MM.1S (cell line): ENCODE data around the gene C1QTNF3.

Experiments
- DNase-seq: peaks from one replicate; pipeline ENCODE4 v3.0.0-alpha.2; 2015
- H2AFZ ChIP-seq: fragments of 300-600 bp; sonication (generic); 2 replicates; pipeline ENCODE4 v1.6.0; 2016; ENCODE audit warnings: antibody characterized with exemption, low read length
- H3F3A ChIP-seq: fragments of 300-600 bp; sonication (generic); 2 replicates; pipeline ENCODE4 v1.6.1; 2016; ENCODE audit warnings: mild to moderate bottlenecking, antibody characterized with exemption, low read length, moderate library complexity, mixed read lengths; ENCODE audit not compliant: insufficient read depth
- H3K27ac ChIP-seq: fragments of 300-600 bp; sonication (generic); 2 replicates; pipeline ENCODE4 v1.5.1; 2016; ENCODE audit warnings: mild to moderate bottlenecking, low read length
- H3K27me3 ChIP-seq: fragments of 300-600 bp; sonication (generic); replicated peaks from 2 replicates; pipeline ENCODE4 v1.6.0; 2016; ENCODE audit warnings: low read length; ENCODE audit not compliant: insufficient read depth
- H3K36me3 ChIP-seq: fragments of 300-600 bp; sonication (generic); replicated peaks from 2 replicates; pipeline ENCODE4 v1.6.1; 2016; ENCODE audit warnings: mild to moderate bottlenecking, low read length, mixed read lengths; ENCODE audit not compliant: insufficient read depth
- H3K4me1 ChIP-seq: fragments of 300-600 bp; sonication (generic); 2 replicates; pipeline ENCODE4 v1.6.1; 2016; ENCODE audit warnings: low read length, mixed read lengths
- H3K4me2 ChIP-seq: fragments of 300-600 bp; sonication (generic); 2 replicates; pipeline ENCODE4 v1.6.0; 2016; ENCODE audit warnings: low read depth, low read length
- H3K4me3 ChIP-seq: fragments of 300-600 bp; sonication (generic); 2 replicates; pipeline ENCODE4 v1.5.1; 2016; ENCODE audit warnings: low read length, mixed read lengths
- H3K79me2 ChIP-seq: fragments of 300-600 bp; sonication (generic); 2 replicates; pipeline ENCODE4 v1.6.1; 2016; ENCODE audit warnings: mixed run types, low read length, mixed read lengths
- H3K9ac ChIP-seq: fragments of 300-600 bp; sonication (generic); 2 replicates; pipeline ENCODE4 v1.6.1; 2016; ENCODE audit warnings: low read length, mixed read lengths
- H3K9me2 ChIP-seq: fragments of 300-600 bp; sonication (generic); replicated peaks from 2 replicates; pipeline ENCODE4 v1.6.1; 2016; ENCODE audit warnings: mild to moderate bottlenecking, low read length, mixed read lengths; ENCODE audit not compliant: insufficient read depth
- H3K9me3 ChIP-seq: fragments of 300-600 bp; sonication (generic); replicated peaks from 2 replicates; pipeline ENCODE4 v1.6.1; 2016; ENCODE audit warnings: mild to moderate bottlenecking, low read length, mixed read lengths; ENCODE audit not compliant: insufficient read depth
- H4K20me1 ChIP-seq: fragments of 300-600 bp; sonication (generic); 2 replicates; pipeline ENCODE4 v1.6.1; 2016; ENCODE audit warnings: mild to moderate bottlenecking, low read length, moderate library complexity, mixed read lengths; ENCODE audit not compliant: insufficient read depth
- EZH2 ChIP-seq: fragments of 300-600 bp; sonication (generic); optimal IDR thresholded peaks from 2 replicates; pipeline ENCODE3; 2017; ENCODE audit warnings: low read depth, mild to moderate bottlenecking, antibody characterized with exemption, low read length, mixed read lengths
- EZH2phosphoT487 ChIP-seq: fragments of 300-600 bp; sonication (generic); IDR thresholded peaks from 2 replicates; pipeline ENCODE4 v1.6.1; 2018; ENCODE audit warnings: antibody characterized with exemption, low read length
- TF ChIP-seq, protein P1 (sequence below): fragments of 300-600 bp; sonication (generic); IDR thresholded peaks from 2 replicates; pipeline ENCODE4 v1.5.1; 2016; ENCODE audit warnings: antibody characterized with exemption, low read length, mixed read lengths

Gene C1QTNF3

DNA sequence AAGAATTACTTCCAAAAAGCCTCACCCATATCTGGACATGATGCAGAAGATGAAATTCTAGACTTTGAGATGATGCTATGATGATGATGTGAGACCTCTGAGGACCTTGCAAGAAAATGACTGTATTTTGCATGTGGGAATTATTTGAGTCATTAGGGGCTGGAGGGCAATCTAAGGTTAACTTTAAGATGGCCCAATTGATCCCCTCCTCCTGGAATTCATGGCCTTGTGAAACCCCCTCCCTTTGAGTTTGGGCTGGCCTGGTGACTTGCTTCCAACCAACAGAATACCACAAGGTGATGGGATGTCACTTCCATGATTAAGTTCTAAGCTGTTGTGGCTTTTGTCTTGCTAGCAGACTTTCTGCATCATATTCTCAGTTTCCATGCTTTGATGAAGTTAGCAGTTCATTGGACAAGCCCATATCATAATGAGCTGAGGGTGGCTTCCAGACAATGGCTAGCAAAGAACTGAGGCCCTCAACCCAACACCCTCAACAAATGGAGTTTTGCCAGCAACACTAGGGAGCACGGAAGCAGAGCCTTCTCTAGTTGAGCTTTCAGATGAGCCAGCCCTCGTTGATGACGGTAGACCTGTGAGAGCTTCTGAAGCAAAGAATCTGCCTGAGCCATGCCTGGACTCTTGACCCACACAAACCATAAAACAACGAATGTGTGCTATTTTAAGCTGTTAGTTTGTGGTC lies 27.7 kb downstream of the C1QTNF3 start:
- Histone ChIP-seq H3F3A (no peaks in the 10 kb centered on the region), H3K36me3 (no peaks in the 10 kb centered on the region), H4K20me1 (no peaks in the 10 kb centered on the region), H3K4me3 (no peak overlapping the region), H3K79me2 (no peaks in the 10 kb centered on the region), H3K27ac (no peak overlapping the region), H3K9me3 (no peaks in the 10 kb centered on the region), H2AFZ (no peak overlapping the region), H3K9me2 (no peaks in the 10 kb centered on the region), H3K4me2 (no peak overlapping the region), H3K4me1 (no peaks in the 10 kb centered on the region), H3K9ac (no peak overlapping the region), H3K27me3 (no peaks in the 10 kb centered on the region)
- TF ChIP-seq EZH2phosphoT487 (no peak), EZH2 (no peak)
- TF ChIP-seq, protein P1, sequence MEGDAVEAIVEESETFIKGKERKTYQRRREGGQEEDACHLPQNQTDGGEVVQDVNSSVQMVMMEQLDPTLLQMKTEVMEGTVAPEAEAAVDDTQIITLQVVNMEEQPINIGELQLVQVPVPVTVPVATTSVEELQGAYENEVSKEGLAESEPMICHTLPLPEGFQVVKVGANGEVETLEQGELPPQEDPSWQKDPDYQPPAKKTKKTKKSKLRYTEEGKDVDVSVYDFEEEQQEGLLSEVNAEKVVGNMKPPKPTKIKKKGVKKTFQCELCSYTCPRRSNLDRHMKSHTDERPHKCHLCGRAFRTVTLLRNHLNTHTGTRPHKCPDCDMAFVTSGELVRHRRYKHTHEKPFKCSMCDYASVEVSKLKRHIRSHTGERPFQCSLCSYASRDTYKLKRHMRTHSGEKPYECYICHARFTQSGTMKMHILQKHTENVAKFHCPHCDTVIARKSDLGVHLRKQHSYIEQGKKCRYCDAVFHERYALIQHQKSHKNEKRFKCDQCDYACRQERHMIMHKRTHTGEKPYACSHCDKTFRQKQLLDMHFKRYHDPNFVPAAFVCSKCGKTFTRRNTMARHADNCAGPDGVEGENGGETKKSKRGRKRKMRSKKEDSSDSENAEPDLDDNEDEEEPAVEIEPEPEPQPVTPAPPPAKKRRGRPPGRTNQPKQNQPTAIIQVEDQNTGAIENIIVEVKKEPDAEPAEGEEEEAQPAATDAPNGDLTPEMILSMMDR = no peak
- DNase-seq = no peak

DNA sequence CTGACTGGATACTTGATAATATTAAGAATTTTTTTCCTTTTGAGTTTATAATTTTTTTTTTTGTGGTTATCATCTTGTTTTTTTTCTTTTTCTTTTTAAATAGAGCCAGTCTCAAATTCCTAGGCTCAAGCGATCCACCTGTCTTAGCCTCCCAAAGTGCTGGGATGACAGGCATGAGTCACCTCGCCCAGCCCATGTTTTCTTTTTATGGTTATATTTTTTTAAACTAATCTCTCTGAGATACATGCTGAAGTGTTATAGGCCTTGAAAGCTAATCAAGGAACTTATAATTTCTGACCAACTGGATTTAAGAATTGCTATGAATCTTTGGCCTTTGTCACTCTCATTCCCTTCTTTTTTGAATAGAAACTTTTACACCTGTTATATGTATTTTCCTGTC lies 28.4 kb downstream of the C1QTNF3 start:
- Histone ChIP-seq H3K27me3 (no peaks in the 10 kb centered on the region), H3K9me2 (no peaks in the 10 kb centered on the region), H3K4me1 (peaks cover under 1% of the 10 kb centered on the region), H3K4me3 (no peak overlapping the region), H3K36me3 (no peaks in the 10 kb centered on the region), H3K79me2 (no peaks in the 10 kb centered on the region), H2AFZ (no peak overlapping the region), H3K27ac (no peak overlapping the region), H4K20me1 (no peaks in the 10 kb centered on the region), H3K9me3 (no peaks in the 10 kb centered on the region), H3F3A (no peaks in the 10 kb centered on the region), H3K4me2 (no peak overlapping the region), H3K9ac (no peak overlapping the region)
- no peak for TF ChIP-seq EZH2
- TF ChIP-seq, protein P1 = no peak
- TF ChIP-seq EZH2phosphoT487 = no peak
- DNase-seq = no peak

DNA sequence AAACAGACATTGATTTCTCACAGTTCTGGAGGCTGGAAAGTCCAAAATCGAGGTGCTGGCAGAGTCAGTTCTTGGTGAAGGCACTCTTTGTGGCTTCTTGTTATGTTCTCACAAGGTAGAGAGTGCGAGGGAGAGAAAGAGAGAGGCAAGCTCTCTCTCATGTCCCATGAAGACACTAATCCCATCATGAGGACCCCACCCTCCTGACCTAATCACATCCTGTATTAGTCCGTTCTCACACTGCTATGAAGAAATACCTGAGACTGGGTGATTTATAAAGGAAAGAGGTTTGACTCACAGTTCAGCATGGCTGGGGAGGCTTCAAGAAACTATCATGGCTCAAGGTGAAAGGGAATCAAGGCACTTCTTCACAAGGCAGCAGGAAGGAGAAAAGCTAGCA lies 29.5 kb downstream of the C1QTNF3 start:
- Histone ChIP-seq H3K27me3 (no peaks in the 10 kb centered on the region), H3K9me2 (no peaks in the 10 kb centered on the region), H3F3A (peaks cover 2% of the 10 kb centered on the region), H3K27ac (no peak overlapping the region), H3K9me3 (no peaks in the 10 kb centered on the region), H3K4me2 (no peak overlapping the region), H2AFZ (no peak overlapping the region), H3K4me3 (no peak overlapping the region), H3K36me3 (no peaks in the 10 kb centered on the region), H3K9ac (no peak overlapping the region), H4K20me1 (no peaks in the 10 kb centered on the region), H3K4me1 (peaks cover 8% of the 10 kb centered on the region), H3K79me2 (no peaks in the 10 kb centered on the region)
- DNase-seq = no peak
- TF ChIP-seq EZH2 (no peak), EZH2phosphoT487 (no peak)
- TF ChIP-seq, protein P1 = no peak
